ENCODE measurements around the gene IL12RB1. TPM values are rescaled to one million over a fixed set of nuclear protein-coding genes. Genes with fewer than 3 reads are reported as not detected.

Gene IL12RB1
- total RNA-seq, 1 donor from 2014 or later: not detected

DNA sequence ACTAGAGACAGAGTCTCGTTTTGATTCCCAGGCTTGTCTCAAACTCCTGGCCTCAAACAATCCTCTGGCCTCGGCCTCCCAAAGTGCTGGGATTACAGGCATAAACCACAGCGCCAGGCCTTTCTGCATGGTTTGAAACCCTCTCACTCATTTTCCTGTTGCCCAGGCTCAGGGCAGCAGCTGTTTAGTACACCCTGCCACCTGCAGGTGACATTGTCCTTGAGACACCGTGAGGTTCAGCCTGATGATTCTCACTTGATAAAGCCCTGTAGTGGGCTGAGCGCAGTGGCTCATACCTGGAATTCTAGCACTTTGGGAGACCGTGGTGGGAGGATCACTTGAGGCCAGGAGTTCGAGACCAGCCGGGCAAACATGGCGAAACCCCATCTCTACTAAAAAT lies 12.5 kb downstream of the IL12RB1 start:
- Mint-ChIP-seq H3K4me1 (ENCODE audit: unreplicated experiment) (no peaks in the 10 kb centered on the region), H3K36me3 (ENCODE audit: low read depth, unreplicated experiment) (no peaks in the 10 kb centered on the region), H3K27me3 (ENCODE audit: unreplicated experiment) (no peaks in the 10 kb centered on the region), H3K27ac (ENCODE audit: unreplicated experiment) (no peak overlapping the region), H3K9me3 (ENCODE audit: unreplicated experiment) (no peaks in the 10 kb centered on the region), H3K4me3 (ENCODE audit: unreplicated experiment) (no peak overlapping the region)
- no peak for DNase-seq (ENCODE audit: low spot score)
- TF ChIP-seq, protein P1, sequence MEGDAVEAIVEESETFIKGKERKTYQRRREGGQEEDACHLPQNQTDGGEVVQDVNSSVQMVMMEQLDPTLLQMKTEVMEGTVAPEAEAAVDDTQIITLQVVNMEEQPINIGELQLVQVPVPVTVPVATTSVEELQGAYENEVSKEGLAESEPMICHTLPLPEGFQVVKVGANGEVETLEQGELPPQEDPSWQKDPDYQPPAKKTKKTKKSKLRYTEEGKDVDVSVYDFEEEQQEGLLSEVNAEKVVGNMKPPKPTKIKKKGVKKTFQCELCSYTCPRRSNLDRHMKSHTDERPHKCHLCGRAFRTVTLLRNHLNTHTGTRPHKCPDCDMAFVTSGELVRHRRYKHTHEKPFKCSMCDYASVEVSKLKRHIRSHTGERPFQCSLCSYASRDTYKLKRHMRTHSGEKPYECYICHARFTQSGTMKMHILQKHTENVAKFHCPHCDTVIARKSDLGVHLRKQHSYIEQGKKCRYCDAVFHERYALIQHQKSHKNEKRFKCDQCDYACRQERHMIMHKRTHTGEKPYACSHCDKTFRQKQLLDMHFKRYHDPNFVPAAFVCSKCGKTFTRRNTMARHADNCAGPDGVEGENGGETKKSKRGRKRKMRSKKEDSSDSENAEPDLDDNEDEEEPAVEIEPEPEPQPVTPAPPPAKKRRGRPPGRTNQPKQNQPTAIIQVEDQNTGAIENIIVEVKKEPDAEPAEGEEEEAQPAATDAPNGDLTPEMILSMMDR (IDR thresholded peaks at IDR 0.05; ENCODE audit: unreplicated experiment): no peak

DNA sequence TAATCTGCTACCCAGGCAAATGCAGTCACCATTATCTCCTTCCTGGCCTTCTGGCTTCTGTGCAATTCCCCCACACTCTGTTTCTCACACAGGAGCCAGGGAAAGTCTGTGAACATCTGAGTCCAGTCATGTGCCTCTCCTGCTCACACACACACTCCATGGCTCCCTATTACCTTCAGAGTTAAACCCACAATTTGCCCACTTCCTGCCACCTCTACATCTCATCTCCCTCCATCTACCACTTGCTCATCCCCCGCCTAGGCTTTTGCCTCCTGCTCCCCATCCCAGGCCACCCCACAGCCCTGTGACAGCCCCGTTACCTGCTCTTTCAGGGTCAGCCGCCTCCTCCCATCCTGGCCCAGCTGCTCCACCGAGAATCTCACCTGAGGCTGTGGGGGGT lies 13.5 kb downstream of the IL12RB1 start:
- no peak overlapping the region for H3K4me3 Mint-ChIP-seq (ENCODE audit: unreplicated experiment)
- no peaks in the 10 kb centered on the region for H3K9me3 Mint-ChIP-seq (ENCODE audit: unreplicated experiment)
- TF ChIP-seq, protein P1 (IDR thresholded peaks at IDR 0.05; ENCODE audit: unreplicated experiment): no peak
- H3K27ac Mint-ChIP-seq (ENCODE audit: unreplicated experiment): no peak overlapping the region
- H3K4me1 Mint-ChIP-seq (ENCODE audit: unreplicated experiment): no peaks in the 10 kb centered on the region
- no peak for DNase-seq (ENCODE audit: low spot score)
- H3K36me3 Mint-ChIP-seq (ENCODE audit: low read depth, unreplicated experiment): no peaks in the 10 kb centered on the region
- H3K27me3 Mint-ChIP-seq (ENCODE audit: unreplicated experiment): no peaks in the 10 kb centered on the region

DNA sequence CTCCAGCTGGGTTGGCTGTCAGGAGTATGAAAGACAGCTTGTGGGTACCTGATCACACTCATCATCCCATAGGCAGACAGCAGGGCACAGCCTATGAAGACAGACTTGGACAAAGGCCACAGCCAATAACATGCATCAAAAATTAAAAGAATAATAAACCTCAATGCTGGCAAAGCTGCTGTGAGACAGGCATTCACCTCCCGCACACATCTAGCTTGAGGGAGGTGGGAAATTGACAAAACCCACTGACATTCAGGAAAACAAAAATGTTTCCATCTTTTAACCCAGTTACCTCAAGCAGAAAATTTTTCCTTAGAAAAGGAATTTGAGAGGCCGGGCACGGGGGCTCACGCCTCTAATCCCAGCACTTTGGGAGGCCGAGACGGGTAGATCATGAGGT lies 14.4 kb downstream of the IL12RB1 start:
- TF ChIP-seq, protein P1 (IDR thresholded peaks at IDR 0.05; ENCODE audit: unreplicated experiment): no peak
- DNase-seq (ENCODE audit: low spot score): no peak
- Mint-ChIP-seq H3K27me3 (ENCODE audit: unreplicated experiment) (no peaks in the 10 kb centered on the region), H3K4me3 (ENCODE audit: unreplicated experiment) (no peak overlapping the region), H3K36me3 (ENCODE audit: low read depth, unreplicated experiment) (no peaks in the 10 kb centered on the region), H3K9me3 (ENCODE audit: unreplicated experiment) (no peaks in the 10 kb centered on the region), H3K27ac (ENCODE audit: unreplicated experiment) (no peak overlapping the region), H3K4me1 (ENCODE audit: unreplicated experiment) (no peaks in the 10 kb centered on the region)

DNA sequence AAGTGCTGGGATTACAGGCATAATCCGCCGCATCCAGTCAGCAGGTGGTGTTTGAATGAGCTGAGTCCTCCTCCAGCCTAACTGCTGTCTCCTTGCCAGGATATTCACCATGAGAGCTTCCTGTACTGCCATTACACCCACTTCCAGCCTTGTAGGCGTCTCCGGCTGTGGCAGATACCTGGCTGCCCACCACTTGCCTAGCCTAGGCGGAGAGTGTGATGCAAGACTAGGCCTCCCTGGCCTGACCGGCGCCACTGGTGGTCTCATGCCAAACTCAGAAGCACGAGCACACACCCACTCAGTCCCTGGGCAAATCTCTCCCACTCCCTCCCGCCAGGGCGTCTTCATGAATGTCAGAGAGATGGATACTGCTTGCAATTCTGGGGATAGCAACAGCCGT lies 16.6 kb downstream of the IL12RB1 start:
- no peaks in the 10 kb centered on the region for H3K9me3 Mint-ChIP-seq (ENCODE audit: unreplicated experiment)
- no peaks in the 10 kb centered on the region for H3K36me3 Mint-ChIP-seq (ENCODE audit: low read depth, unreplicated experiment)
- TF ChIP-seq, protein P1 (IDR thresholded peaks at IDR 0.05; ENCODE audit: unreplicated experiment): no peak
- H3K27ac Mint-ChIP-seq (ENCODE audit: unreplicated experiment): no peak overlapping the region
- H3K4me3 Mint-ChIP-seq (ENCODE audit: unreplicated experiment): no peak overlapping the region
- peaks cover 2% of the 10 kb centered on the region for H3K27me3 Mint-ChIP-seq (ENCODE audit: unreplicated experiment)
- no peaks in the 10 kb centered on the region for H3K4me1 Mint-ChIP-seq (ENCODE audit: unreplicated experiment)
- DNase-seq (ENCODE audit: low spot score): no peak

DNA sequence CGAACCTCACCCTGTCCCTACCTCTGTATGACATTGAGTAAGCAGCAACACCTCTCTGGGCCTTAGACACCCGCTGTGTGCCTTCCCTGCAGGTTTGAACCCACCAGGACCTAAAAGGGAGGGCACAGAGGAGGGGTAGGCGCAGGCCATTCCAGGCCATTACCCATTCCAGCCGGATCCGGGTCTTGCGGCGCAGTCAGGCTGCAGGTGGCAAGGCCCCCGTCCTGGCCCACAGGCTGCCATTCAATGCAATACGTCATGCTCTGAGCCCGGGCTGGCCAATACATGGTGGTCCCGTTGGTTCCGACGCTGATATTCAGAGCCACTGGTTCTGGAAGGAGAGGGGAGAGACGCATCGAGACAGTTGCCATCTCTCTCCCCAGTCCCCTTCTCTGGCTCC lies 17.4 kb downstream of the IL12RB1 start:
- TF ChIP-seq, protein P1 (IDR thresholded peaks at IDR 0.05; ENCODE audit: unreplicated experiment): no peak
- DNase-seq (ENCODE audit: low spot score): no peak
- H3K4me3 Mint-ChIP-seq (ENCODE audit: unreplicated experiment): no peak overlapping the region
- H3K9me3 Mint-ChIP-seq (ENCODE audit: unreplicated experiment): no peaks in the 10 kb centered on the region
- no peaks in the 10 kb centered on the region for H3K4me1 Mint-ChIP-seq (ENCODE audit: unreplicated experiment)
- H3K27ac Mint-ChIP-seq (ENCODE audit: unreplicated experiment): no peak overlapping the region
- H3K36me3 Mint-ChIP-seq (ENCODE audit: low read depth, unreplicated experiment): no peaks in the 10 kb centered on the region
- peaks cover 5% of the 10 kb centered on the region for H3K27me3 Mint-ChIP-seq (ENCODE audit: unreplicated experiment)
